Neutrophil (primary cell): ENCODE results near the gene RUFY4.

Experiments
- H3K27ac ChIP-seq: fragments of 200-600 bp; sonication (generic); 2 replicates; pipeline ENCODE4 v1.5.1; 2016; ENCODE audit warnings: mild to moderate bottlenecking, moderate library complexity
- H3K27me3 ChIP-seq: fragments of 200-600 bp; sonication (generic); 2 replicates; pipeline ENCODE4 v1.6.0; 2016; ENCODE audit warnings: mild to moderate bottlenecking
- H3K36me3 ChIP-seq: fragments of 200-600 bp; sonication (generic); 2 replicates; pipeline ENCODE4 v1.5.1; 2017
- H3K4me1 ChIP-seq, 2 experiments: fragments of 200-600 bp in 1 of 2; sonication (generic) in 1 of 2; 1 replicate in 1 of 2; 2 replicates in 1 of 2; pipeline versions ENCODE4 v1.5.1 to v1.6.1; 2013 to 2016; ENCODE audit warnings: low read depth in 1 of 2, low read length in 1 of 2, mild to moderate bottlenecking in 1 of 2, moderate library complexity in 1 of 2; ENCODE audit not compliant: control insufficient read depth in 1 of 2, insufficient read depth in 1 of 2
- H3K4me3 ChIP-seq, 2 experiments: fragments of 200-600 bp in 1 of 2; sonication (generic) in 1 of 2; 1 replicate in 1 of 2; 2 replicates in 1 of 2; pipeline ENCODE4 v1.5.1; 2013 to 2016; ENCODE audit warnings: low read depth in 1 of 2, low read length in 1 of 2, mild to moderate bottlenecking in 1 of 2, moderate library complexity in 1 of 2
- H3K9me3 ChIP-seq: fragments of 200-600 bp; sonication (generic); 2 replicates; pipeline ENCODE4 v1.5.1; 2016
- TF ChIP-seq, protein P1 (sequence below): fragments of 200-600 bp; sonication (generic); IDR thresholded peaks from 2 replicates; pipeline ENCODE4 v1.5.1; 2016; ENCODE audit warnings: antibody characterized with exemption

RUFY4 gene

DNA sequence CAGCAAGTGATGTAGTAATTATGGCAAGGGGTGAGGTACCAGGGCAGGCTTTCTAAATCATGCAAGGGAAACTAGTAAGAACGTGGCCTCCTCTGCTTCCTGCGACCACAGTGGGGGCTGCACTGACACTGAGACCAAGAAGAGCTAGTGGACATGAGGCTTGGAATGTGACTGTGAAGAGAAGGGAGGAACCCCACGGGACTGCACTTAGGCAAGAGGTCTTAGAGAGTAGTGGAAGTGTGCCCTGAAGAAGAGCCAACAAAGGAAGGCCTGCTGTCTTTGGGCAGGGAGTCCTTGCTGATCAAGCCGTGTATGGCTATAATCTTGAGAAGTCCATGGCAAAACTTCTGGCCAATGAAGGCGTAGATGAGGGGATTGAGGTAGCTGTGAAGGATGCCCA lies 8.9 kb upstream of the RUFY4 start:
- no peak overlapping the region for H3K27ac ChIP-seq
- no peaks in the 10 kb centered on the region for H3K4me1 ChIP-seq
- TF ChIP-seq, protein P1, sequence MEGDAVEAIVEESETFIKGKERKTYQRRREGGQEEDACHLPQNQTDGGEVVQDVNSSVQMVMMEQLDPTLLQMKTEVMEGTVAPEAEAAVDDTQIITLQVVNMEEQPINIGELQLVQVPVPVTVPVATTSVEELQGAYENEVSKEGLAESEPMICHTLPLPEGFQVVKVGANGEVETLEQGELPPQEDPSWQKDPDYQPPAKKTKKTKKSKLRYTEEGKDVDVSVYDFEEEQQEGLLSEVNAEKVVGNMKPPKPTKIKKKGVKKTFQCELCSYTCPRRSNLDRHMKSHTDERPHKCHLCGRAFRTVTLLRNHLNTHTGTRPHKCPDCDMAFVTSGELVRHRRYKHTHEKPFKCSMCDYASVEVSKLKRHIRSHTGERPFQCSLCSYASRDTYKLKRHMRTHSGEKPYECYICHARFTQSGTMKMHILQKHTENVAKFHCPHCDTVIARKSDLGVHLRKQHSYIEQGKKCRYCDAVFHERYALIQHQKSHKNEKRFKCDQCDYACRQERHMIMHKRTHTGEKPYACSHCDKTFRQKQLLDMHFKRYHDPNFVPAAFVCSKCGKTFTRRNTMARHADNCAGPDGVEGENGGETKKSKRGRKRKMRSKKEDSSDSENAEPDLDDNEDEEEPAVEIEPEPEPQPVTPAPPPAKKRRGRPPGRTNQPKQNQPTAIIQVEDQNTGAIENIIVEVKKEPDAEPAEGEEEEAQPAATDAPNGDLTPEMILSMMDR, result no peak
- H3K9me3 ChIP-seq, result no peaks in the 10 kb centered on the region
- no peaks in the 10 kb centered on the region for H3K27me3 ChIP-seq
- no peak overlapping the region for H3K4me3 ChIP-seq
- H3K36me3 ChIP-seq, result no peaks in the 10 kb centered on the region

- Histone ChIP-seq H3K36me3 (no peaks in the 10 kb centered on the region), H3K27me3 (no peaks in the 10 kb centered on the region), H3K9me3 (no peaks in the 10 kb centered on the region), H3K27ac (no peak overlapping the region), H3K4me3 (no peak overlapping the region), H3K4me1 (no peaks in the 10 kb centered on the region)
- TF ChIP-seq, protein P1, result no peak
Measured at GRCh38 chr2:218060950-218061660, 7.9 kb upstream of the RUFY4 start.

DNA sequence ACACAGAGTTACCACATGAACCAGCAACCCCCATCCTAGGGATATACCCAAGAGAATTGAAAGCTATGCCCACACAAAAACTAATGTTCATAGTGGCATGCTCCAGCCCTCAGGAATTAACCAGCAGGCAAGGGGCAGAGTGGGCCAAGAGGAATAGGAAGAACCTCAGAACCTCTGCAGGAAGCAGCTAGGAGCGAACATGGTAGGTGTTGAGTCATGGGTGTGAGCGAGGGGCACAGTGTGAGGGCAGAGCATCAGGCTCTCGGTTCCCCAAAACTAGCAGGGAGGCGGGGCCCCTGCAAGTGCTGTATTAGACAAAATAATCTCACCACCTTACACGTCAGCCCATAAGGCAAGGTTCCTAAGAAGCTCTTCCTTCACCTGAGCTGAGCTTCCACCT lies 5.6 kb upstream of the RUFY4 start:
- Histone ChIP-seq H3K4me1 (peaks cover under 1 to 10% of the 10 kb centered on the region in 2 experiments), H3K9me3 (no peaks in the 10 kb centered on the region), H3K27ac (no peak overlapping the region), H3K36me3 (no peaks in the 10 kb centered on the region), H3K4me3 (no peak overlapping the region), H3K27me3 (peaks cover 17% of the 10 kb centered on the region)
- TF ChIP-seq, protein P1, result no peak

GRCh38 chr2:218063896-218064295 lies 5.2 kb upstream of the RUFY4 start:
- Histone ChIP-seq H3K27me3 (peaks cover 17% of the 10 kb centered on the region), H3K9me3 (no peaks in the 10 kb centered on the region), H3K36me3 (no peaks in the 10 kb centered on the region), H3K4me1 (peaks cover 5 to 13% of the 10 kb centered on the region in 2 experiments), H3K27ac (no peak overlapping the region), H3K4me3 (no peak overlapping the region)
- TF ChIP-seq, protein P1, result no peak

DNA sequence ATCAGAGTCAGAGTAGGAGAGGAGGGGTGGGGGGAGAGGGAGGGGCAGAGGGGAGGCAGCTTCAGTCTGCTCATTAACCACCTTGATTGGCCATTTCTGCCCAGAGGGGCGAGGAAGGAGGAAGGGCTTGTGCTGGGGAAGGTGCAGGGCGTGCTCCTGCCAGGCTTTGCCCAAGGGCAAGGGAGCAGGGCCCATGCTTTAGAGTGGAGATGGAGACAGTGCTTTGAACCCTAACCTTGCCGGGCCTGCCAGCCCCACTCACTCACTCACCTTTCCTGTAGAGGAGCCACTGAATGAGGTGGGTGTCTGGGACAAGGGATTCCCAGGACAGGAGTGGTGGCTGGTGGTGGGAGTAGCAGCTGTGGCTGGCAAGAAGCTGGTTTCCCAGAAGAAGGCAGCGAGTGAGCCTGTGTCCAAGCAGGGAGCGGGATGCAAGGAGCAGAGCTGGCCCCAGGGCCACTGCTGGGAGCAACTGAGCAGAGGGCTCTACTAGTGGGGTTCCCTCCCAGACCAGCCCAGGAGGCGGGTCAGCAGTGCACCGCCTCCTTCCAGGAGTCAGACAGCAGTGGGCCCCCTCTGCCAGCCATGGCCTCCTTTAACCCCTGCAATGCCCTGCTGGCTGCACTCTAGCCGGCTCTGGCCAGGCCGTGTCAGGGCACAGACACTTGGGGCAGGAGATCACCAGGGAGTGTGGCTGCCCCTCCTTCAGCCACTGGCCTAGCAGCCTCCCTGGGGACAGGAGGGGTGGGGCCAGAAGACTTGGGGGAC lies 3.6 kb upstream of the RUFY4 start:
- Histone ChIP-seq H3K36me3 (no peaks in the 10 kb centered on the region), H3K4me3 (no peak overlapping the region), H3K4me1 (peaks cover 9 to 16% of the 10 kb centered on the region in 2 experiments), H3K9me3 (no peaks in the 10 kb centered on the region), H3K27me3 (peaks cover 17% of the 10 kb centered on the region), H3K27ac (no peak overlapping the region)
- TF ChIP-seq, protein P1, result no peak
